Mesenteric fat pad (tissue), 1 donor: ENCODE data around the gene FOXA3. TPM values are rescaled to one million over a fixed set of nuclear protein-coding genes. Genes with fewer than 3 reads are reported as not detected.
"Not testable (repeated sequence)": the region's sequence is repeated elsewhere in the genome, so short reads cannot be mapped to it uniquely, and the experiment has no call there.

Experiments
- DNase-seq: peaks from one replicate; pipeline ENCODE4 v3.0.0-alpha.2; 2020; ENCODE audit warnings: low spot score
- total RNA-seq: library from RNA; stranded (reverse); fragmentation: NEBNext Ultra II Directional; extraction: Animal tissue kit (Norgen Biotek cat#: 25700); gene quantifications from one replicate; pipeline ENCODE4 v1.2.1, GENCODE V29; 2021
- donor health status: DM: yes; HTN: yes; CAD: no.

The FOXA3 gene
- total RNA-seq, 1 donor from 2014 or later: not detected

- no peak for DNase-seq
These were observed 23.1 kb downstream of the FOXA3 start for GRCh38 chr19:45887200-45887710.

- DNase-seq: no peak
These were observed 25.2 kb downstream of the FOXA3 start for GRCh38 chr19:45889210-45889885.

- no peak for DNase-seq
These were observed 26.8 kb downstream of the FOXA3 start for GRCh38 chr19:45890877-45891276.

- DNase-seq: no peak
These were observed 31.4 kb downstream of the FOXA3 start for GRCh38 chr19:45895519-45895972.

GRCh38 chr19:45895983-45896599, 32.0 kb downstream of the FOXA3 start:
- not testable (repeated sequence) for DNase-seq

GRCh38 chr19:45897261-45897812, 33.2 kb downstream of the FOXA3 start:
- no peak for DNase-seq

GRCh38 chr19:45899253-45899652, 35.1 kb downstream of the FOXA3 start:
- DNase-seq: no peak

GRCh38 chr19:45899919-45900589, 35.9 kb downstream of the FOXA3 start:
- no peak for DNase-seq

GRCh38 chr19:45900738-45901431, 36.8 kb downstream of the FOXA3 start:
- DNase-seq: no peak

- DNase-seq: no peak
These were observed 37.3 kb downstream of the FOXA3 start for GRCh38 chr19:45901432-45901911.

GRCh38 chr19:45901912-45902650, 38.0 kb downstream of the FOXA3 start, which contains the start of gene MYPOP:
Gene MYPOP (minus strand): TSS chr19:45902613. CDS start chr19:45901773, 840 bp downstream.
- no peak for DNase-seq

- DNase-seq: peak; percentile 100
These were observed 38.8 kb downstream of the FOXA3 start for GRCh38 chr19:45902651-45903625.

- DNase-seq: no peak
These were observed 40.9 kb downstream of the FOXA3 start for GRCh38 chr19:45905011-45905410.

GRCh38 chr19:45906221-45906620, 42.1 kb downstream of the FOXA3 start:
- DNase-seq: no peak

- DNase-seq: no peak
These were observed 44.8 kb downstream of the FOXA3 start for GRCh38 chr19:45908956-45909355.

GRCh38 chr19:45911291-45911690, 47.2 kb downstream of the FOXA3 start:
- DNase-seq: no peak

GRCh38 chr19:45913874-45914830, 50.0 kb downstream of the FOXA3 start, which contains the start of gene NANOS2:
Gene NANOS2 (minus strand): TSS chr19:45914778. CDS start chr19:45914693, 85 bp downstream.
- no peak for DNase-seq
